Vagina (tissue), 2 donors: ENCODE measurements around the gene HOXA6. TPM values are rescaled to one million over a fixed set of nuclear protein-coding genes. Genes with fewer than 3 reads are reported as not detected.

ENCODE experiments used
- DNase-seq, 2 donors: peaks; one replicate each; pipeline ENCODE4 v3.0.0-alpha.2; 2017; ENCODE audit errors: extremely low spot score in 2 of 2
- H3K27ac ChIP-seq: fragments of 200-600 bp; sonication (generic); one replicate; pipeline ENCODE4 v1.5.1; 2019
- H3K27me3 ChIP-seq: fragments of 200-600 bp; sonication (generic); one replicate; pipeline ENCODE4 v1.5.1; 2019
- H3K36me3 ChIP-seq, 2 donors: fragments of 200-600 bp; sonication (generic); one replicate each; pipeline ENCODE4 v1.5.1; 2017 to 2019
- H3K4me1 ChIP-seq: fragments of 200-600 bp; sonication (generic); one replicate; pipeline ENCODE4 v1.5.1; 2019
- H3K4me3 ChIP-seq, 2 donors: fragments of 200-600 bp; sonication (generic); 1 replicate in 1 of 2; 2 replicates in 1 of 2; pipeline ENCODE4 v1.5.1; 2016 to 2019
- H3K9me3 ChIP-seq: fragments of 200-600 bp; sonication (generic); one replicate; pipeline ENCODE4 v1.5.1; 2019
- CTCF ChIP-seq, 3 experiments: fragments of 450-650 bp in 2 of 3; fragments of 200-600 bp in 1 of 3; sonication (generic) in 1 of 3; IDR thresholded peaks; one replicate each; pipeline ENCODE4 v1.5.1; 2017 to 2019; ENCODE audit warnings: antibody characterized with exemption in 3 of 3, mild to moderate bottlenecking in 2 of 3, moderate library complexity in 2 of 3
- POLR2A ChIP-seq, 2 donors: fragments of 450-650 bp; IDR thresholded peaks; one replicate each; pipeline ENCODE4 v1.6.1; 2017; ENCODE audit warnings: antibody characterized with exemption in 2 of 2, mild to moderate bottlenecking in 2 of 2, moderate library complexity in 2 of 2
- POLR2AphosphoS5 ChIP-seq, 2 donors: sonication (generic); formaldehyde crosslinking; IDR thresholded peaks; one replicate each; pipeline ENCODE4 v1.9.0; 2017; ENCODE audit warnings: antibody characterized with exemption in 2 of 2, mild to moderate bottlenecking in 2 of 2, low read depth in 1 of 2; ENCODE audit not compliant: insufficient read depth in 1 of 2
- intact Hi-C: fragments of 100-400 bp; cut with DNase I; formaldehyde crosslinking; loops from one replicate; pipeline ENCODE4 v1.15.1; 2023
- total RNA-seq: library from RNA; depleted of rRNA; stranded (reverse); fragments of >200 nt; gene quantifications from one replicate; pipeline ENCODE4 v1.2.3, GENCODE V29; 2016

Gene HOXA6
- total RNA-seq, 1 donor from 2014 or later: 1.7 TPM

- H3K4me1 ChIP-seq: peaks cover 16% of the 10 kb centered on the region
- H3K27me3 ChIP-seq: no peaks in the 10 kb centered on the region
- no peaks in the 10 kb centered on the region for H3K9me3 ChIP-seq
- no peak for DNase-seq
- no peaks in the 10 kb centered on the region for H3K36me3 ChIP-seq
- TF ChIP-seq CTCF (IDR thresholded peaks at IDR 0.05) (no peak), POLR2A (IDR thresholded peaks at IDR 0.05) (no peak), POLR2AphosphoS5 (IDR thresholded peaks at IDR 0.05; ENCODE audit: insufficient read depth in 1 of 2, low read depth in 1 of 2) (no peak)
- no peak overlapping the region for H3K4me3 ChIP-seq
- intact Hi-C loops: no loop called here
- no peak overlapping the region for H3K27ac ChIP-seq
Measured at GRCh38 chr7:27132978-27133377, 14.6 kb downstream of the HOXA6 start.

GRCh38 chr7:27132214-27132613 lies 15.4 kb downstream of the HOXA6 start:
- Histone ChIP-seq H3K36me3 (no peaks in the 10 kb centered on the region), H3K9me3 (no peaks in the 10 kb centered on the region), H3K27me3 (no peaks in the 10 kb centered on the region), H3K4me1 (peaks cover 16% of the 10 kb centered on the region), H3K4me3 (no peak overlapping the region), H3K27ac (no peak overlapping the region)
- TF ChIP-seq POLR2A (IDR thresholded peaks at IDR 0.05) (no peak), CTCF (IDR thresholded peaks at IDR 0.05) (no peak), POLR2AphosphoS5 (IDR thresholded peaks at IDR 0.05; ENCODE audit: insufficient read depth in 1 of 2, low read depth in 1 of 2) (no peak)
- intact Hi-C loops: no loop called here
- DNase-seq: no peak

- intact Hi-C loops: no loop called here
- H3K9me3 ChIP-seq: no peaks in the 10 kb centered on the region
- peaks cover 16% of the 10 kb centered on the region for H3K4me1 ChIP-seq
- H3K4me3 ChIP-seq: peak overlapping the region; percentile 60 to 86
- no peaks in the 10 kb centered on the region for H3K27me3 ChIP-seq
- no peak for DNase-seq
- H3K36me3 ChIP-seq: no peaks in the 10 kb centered on the region
- no peak for TF ChIP-seq POLR2AphosphoS5 (IDR thresholded peaks at IDR 0.05; ENCODE audit: insufficient read depth in 1 of 2, low read depth in 1 of 2)
- no peak for TF ChIP-seq CTCF (IDR thresholded peaks at IDR 0.05)
- no peak for TF ChIP-seq POLR2A (IDR thresholded peaks at IDR 0.05)
- H3K27ac ChIP-seq: peak overlapping the region; percentile 65
Measured at GRCh38 chr7:27131390-27131819, 16.2 kb downstream of the HOXA6 start.

GRCh38 chr7:27130540-27131389 lies 16.8 kb downstream of the HOXA6 start, which contains the start of gene HOXA4:
TSS of gene HOXA4 (minus strand) at chr7:27130757. CDS start at chr7:27130733, 24 bp downstream.
- Histone ChIP-seq H3K4me1 (peaks cover 16% of the 10 kb centered on the region), H3K4me3 (peak within 1 kb of the TSS; percentile 60 to 86), H3K36me3 (no peaks in the 10 kb centered on the region), H3K27ac (peak within 1 kb of the TSS; percentile 79), H3K9me3 (no peaks in the 10 kb centered on the region), H3K27me3 (no peaks in the 10 kb centered on the region)
- intact Hi-C loops: no loop called here
- DNase-seq: no peak
- TF ChIP-seq CTCF (IDR thresholded peaks at IDR 0.05) (no peak), POLR2A (IDR thresholded peaks at IDR 0.05) (peak in 1 of 2 donors; percentile 34), POLR2AphosphoS5 (IDR thresholded peaks at IDR 0.05; ENCODE audit: insufficient read depth in 1 of 2, low read depth in 1 of 2) (peak; percentile 64 to 88)
